GM23338 (cell line): Measurements from ENCODE around the gene ZNF609.

Experiments used
- EZH2 ChIP-seq: fragments of 200-600 bp; sonication (generic); IDR thresholded peaks from one replicate; pipeline ENCODE4 v1.8.0; 2017; ENCODE audit warnings: antibody characterized with exemption, mild to moderate bottlenecking, low read depth; ENCODE audit not compliant: unreplicated experiment
- POLR2AphosphoS5 ChIP-seq: IDR thresholded peaks from 2 replicates; pipeline ENCODE4 v1.6.1; 2016; ENCODE audit warnings: antibody characterized with exemption, low read depth
- TF ChIP-seq, protein P1 (sequence below), 2 experiments: fragments of 200-600 bp in 1 of 2; sonication (generic) in 1 of 2; conservative IDR thresholded peaks; 2 replicates each; pipeline versions ENCODE4 v1.5.1 to v1.6.1; 2016 to 2017; ENCODE audit warnings: antibody characterized with exemption in 2 of 2, low read depth in 2 of 2, mild to moderate bottlenecking in 2 of 2, moderate library complexity in 1 of 2

DNA sequence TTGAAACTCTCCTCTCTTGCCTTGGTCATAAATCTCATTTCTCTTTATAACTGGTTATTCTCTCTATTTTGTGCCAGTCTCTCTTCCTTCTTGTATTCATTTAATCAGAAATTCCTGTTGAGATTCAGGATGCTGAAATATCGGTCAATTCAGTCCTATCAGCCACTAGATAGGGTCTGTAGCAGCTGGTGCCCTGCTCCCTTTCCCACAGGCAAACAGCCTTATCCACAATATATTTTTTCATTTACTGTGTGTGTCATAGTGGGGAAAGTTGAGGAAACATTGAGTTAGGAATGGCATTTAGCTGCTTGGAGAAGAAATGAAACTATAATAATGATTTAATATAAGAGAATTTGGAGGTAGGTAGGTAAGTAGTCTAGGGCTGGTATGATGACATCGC, 168.7 kb downstream of the ZNF609 start:
- TF ChIP-seq, protein P1, sequence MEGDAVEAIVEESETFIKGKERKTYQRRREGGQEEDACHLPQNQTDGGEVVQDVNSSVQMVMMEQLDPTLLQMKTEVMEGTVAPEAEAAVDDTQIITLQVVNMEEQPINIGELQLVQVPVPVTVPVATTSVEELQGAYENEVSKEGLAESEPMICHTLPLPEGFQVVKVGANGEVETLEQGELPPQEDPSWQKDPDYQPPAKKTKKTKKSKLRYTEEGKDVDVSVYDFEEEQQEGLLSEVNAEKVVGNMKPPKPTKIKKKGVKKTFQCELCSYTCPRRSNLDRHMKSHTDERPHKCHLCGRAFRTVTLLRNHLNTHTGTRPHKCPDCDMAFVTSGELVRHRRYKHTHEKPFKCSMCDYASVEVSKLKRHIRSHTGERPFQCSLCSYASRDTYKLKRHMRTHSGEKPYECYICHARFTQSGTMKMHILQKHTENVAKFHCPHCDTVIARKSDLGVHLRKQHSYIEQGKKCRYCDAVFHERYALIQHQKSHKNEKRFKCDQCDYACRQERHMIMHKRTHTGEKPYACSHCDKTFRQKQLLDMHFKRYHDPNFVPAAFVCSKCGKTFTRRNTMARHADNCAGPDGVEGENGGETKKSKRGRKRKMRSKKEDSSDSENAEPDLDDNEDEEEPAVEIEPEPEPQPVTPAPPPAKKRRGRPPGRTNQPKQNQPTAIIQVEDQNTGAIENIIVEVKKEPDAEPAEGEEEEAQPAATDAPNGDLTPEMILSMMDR (conservative IDR thresholded peaks at IDR 0.05; ENCODE audit: low read depth in 2 of 2) = no peak
- TF ChIP-seq POLR2AphosphoS5 (no peak), EZH2 (no peak)
